ENCODE results near the gene ZNF580.

Gene ZNF580

DNA sequence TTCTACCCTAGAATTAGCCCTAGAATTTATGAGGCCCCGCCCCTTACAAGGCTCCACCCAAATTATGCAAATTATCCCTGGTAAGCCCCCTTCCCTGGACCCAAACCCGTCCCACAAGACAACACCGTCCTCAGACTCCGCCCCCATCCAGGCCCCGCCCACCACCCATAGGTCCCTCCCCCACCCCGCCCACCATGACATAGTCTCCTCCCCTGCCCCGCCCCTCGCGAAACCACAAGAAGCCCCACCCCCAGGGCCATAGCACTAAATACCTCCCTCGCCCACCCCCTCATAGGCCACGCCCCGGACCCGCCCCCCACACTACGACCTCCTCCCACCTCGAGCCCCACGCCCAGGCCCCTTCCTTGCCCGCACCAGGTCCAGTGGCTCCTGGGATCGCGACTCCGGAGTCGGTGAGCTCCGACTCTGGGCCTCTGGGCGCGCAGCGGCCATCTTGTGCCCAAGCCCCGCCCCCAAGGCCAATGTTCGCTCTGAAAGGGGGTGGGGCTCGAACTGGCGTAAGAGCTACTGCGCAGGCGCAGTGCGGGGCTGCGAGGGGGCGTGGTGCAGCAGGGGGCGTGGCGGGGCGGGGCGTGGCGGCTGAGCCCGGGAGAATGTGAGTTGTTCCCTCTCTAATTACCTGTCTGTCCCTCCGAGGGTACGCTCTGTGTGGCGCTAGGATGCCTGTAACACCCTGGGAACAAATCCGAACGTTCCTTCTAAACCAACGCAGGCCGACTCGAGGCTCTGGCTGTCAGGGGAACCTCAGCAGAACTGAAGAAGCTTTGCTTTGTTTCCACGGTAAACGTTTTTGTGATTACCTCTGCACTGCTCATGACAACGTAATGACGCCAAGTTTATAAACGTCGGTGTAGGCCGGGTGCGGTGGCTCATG, 16.4 kb upstream of the ZNF580 start, which contains the start of gene ZNF784:
Gene ZNF784, minus strand, starts transcription at position 458 of the 895 bp plus-strand sequence. Its CDS starts 5 bp downstream, at position 453.
- peak; percentile 46 to 94 (median 91) for DNase-seq

DNA sequence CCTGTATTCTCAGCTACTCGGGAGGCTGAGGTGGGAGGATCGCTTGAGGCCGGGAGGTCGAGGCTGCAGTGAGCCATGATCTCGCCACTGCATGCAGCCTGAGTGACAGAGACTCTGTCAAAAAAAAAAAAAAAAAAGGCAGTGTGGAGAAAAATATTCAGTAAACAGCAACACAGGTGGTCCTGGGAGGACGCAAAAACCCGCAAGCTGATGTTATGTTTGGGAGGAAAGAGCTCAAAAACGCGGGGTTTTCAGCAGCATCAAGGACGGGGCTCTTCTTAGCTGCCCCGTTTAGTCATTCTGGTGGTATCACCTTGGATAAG, 15.8 kb upstream of the ZNF580 start:
- DNase-seq: no peak

DNA sequence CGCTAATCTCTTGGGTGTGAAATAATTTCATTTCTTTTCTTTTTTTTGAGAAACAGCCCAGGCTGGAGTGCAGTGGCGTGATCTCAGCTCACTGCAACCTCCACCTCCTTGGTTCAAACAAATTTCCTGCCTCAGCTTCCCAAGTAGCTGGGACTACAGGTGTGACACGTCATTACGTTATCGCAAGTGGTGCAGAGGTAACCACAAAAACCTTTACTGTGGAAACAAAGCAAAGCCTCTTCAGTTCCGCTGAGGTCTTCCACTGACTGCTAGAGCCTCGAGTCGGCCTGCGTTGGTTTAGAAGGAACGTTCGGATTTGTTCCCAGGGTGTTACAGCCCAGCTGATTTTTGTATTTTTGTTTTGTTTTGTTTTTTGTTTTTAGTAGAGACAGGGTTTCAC, 14.5 kb upstream of the ZNF580 start:
- DNase-seq: no peak

DNA sequence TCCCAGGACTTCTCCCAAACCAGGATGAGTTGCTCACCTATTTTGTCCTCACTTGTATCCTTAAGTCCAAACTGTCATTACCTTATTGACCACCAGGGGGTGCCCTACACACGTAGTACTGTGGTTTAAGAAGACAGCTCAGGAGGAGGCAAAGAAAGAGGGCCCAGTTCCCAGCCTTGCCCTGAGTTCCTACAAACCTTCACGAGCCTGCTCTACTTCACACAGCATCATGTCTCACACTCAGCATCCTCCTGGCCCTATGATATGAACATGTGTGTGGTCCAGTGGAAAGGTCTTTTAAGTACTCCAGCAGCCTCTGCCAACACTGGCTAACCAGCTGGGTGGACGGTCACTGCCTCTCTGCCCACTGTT, 8.4 kb upstream of the ZNF580 start:
- peak in 13 of 14 donors; percentile 5 to 80 (median 66) for DNase-seq

DNA sequence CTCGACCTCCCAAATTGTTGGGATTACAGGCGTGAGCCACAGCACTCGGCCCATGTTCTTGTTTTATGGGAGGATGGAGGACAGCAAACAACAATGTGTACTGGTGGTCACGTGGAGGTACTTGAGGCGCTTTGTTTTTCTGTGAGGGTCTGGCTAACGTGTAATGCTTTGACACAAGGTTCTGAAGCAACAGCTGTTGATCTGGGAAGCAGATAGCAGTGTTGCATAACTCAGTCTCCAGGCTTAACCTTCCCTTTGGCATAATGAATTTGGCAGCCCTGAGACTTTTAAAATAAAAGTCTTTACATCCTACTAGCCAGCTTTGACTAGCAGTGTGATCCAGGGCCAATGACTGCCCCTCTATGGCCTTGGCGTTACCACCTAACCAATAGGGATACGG, 6.9 kb upstream of the ZNF580 start:
- no peak for DNase-seq

DNA sequence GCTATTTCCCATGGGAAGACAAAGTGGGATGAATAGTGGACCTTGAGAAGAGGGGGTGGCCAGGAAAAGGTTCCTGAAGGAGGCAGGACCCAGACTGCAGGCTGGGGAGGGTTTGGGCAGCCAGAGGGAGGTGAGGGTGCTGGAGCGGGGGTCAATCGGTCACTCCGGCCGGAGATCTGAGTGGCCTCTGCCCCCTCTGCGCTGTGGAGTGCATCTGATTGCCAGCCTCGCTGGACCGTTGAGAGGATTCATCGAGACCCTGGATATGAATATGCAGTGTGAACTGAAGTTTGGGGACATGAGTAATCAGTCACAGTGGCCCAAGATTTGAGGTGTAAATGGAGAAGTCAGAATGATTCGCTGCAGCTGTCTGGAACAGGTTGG, 5.5 kb upstream of the ZNF580 start:
- DNase-seq: no peak

DNA sequence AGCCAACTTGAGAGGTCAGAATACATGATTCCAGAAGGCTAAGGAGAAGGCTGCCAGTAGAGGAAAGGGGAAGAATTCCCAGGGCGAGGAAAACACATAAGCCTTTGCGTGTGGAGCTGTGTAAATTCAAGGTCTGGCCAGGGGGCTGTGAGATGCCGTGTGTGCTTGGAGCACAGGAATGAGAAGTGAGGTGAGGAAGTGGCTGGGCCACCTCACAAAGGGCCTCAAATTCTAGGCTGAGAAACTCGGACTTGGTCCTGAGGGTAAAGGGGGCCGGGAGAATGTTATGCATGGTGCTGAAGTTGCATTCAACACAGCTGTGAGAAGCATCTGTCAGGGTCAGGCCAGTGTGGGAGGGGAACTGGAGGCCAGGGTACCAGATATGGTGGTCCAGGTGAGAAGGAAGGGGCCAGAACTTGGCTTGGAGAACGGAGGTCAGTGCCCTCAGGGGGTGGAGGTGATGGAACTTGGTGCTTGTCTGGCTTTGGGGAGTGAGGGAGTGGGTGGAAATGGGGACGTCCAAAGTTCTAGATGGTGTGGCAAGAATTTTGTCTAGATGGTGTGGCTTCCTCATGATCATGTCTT, 4.9 kb upstream of the ZNF580 start:
- DNase-seq: no peak

DNA sequence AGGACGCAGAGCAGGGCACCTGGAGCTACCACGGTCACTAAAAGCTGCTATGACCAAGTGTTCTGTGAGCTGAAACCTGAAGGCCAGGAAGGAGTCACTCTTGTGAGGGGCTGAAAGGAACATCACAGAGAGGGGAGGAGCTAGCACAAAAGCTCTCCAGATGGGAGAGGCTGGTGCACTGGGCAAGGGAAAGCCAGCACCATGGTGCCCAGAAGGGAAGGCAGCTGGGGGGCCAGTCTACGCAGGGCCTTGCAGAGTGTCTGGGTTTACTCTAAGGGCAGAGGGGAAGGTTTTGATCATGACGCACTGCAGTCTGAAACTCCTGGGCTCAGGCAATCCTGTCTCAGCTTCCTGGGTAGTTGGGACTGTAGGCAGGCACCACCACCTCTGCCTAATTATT, 4.1 kb upstream of the ZNF580 start:
- no peak for DNase-seq

DNA sequence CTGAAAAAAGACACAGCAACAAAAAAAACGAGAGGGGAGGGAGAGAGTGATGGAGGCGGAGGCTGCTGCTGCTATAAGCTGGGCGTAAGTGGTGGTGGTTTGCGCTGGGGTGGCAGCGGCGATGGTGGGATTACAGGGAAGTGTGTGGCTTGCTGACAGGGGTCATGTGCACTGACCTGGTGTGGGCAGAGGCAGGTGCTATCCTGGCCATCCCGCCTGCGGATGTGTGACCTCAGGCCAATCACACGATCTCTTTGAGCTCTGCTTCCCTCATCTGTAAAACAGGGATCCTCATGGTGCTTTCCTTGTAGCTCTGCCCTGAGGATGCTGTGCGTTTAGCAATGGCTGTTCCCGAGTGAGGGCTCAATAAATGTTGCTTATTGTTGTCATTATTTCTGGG, 3.3 kb upstream of the ZNF580 start:
- no peak for DNase-seq

DNA sequence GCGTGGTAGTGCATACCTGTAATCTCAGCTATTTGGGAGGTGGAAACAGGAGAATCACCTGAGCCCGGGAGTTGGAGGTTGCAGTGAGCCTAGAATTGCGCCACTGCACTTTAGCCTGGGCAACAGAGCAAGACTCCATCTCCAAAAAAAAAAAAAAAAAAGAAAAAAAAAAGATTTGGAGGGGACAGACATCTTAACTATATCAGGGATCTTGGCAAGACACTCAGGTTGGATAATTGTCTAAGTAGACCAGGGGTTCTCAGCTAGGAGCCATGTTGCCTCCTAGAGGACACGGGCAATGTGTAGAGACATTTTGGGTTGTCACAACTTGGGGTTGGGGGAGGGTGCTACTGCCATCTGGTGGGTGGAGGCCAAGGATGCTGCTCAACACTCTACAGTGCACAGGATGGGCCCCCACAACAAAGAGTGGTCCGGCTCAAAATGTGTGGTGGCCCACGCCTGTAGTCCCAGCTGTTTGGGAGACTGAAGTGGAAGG, 1.9 kb upstream of the ZNF580 start:
- no peak for DNase-seq

DNA sequence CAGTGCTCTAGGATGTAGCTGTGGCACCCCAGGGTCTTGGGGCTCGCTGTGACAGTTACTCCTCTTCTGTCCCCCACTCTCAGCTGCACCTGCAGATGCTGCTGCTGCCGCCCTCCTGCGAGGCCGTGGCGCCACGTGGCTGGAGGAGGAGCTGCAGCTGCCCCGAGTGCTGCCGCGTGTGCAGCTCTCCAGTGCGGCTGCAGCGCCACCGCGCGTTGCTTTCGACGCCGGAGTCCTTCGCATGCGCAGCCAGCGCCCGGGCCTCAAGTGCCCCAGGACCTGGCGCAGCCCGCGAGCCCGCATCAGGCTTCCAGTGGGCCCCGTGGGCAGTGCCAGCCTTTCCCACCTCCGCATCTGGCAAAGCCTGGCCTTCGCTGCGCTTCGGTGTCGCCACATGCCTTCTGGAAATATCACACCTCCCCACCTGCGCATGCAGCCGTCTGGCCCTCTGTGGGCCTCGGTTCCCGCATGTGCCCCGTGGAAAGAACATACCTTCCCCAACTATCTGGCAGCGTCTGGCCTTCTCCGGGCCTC, 692 bp upstream of the ZNF580 start:
- DNase-seq: peak in 10 of 14 donors; percentile 19 to 62 (median 50)

DNA sequence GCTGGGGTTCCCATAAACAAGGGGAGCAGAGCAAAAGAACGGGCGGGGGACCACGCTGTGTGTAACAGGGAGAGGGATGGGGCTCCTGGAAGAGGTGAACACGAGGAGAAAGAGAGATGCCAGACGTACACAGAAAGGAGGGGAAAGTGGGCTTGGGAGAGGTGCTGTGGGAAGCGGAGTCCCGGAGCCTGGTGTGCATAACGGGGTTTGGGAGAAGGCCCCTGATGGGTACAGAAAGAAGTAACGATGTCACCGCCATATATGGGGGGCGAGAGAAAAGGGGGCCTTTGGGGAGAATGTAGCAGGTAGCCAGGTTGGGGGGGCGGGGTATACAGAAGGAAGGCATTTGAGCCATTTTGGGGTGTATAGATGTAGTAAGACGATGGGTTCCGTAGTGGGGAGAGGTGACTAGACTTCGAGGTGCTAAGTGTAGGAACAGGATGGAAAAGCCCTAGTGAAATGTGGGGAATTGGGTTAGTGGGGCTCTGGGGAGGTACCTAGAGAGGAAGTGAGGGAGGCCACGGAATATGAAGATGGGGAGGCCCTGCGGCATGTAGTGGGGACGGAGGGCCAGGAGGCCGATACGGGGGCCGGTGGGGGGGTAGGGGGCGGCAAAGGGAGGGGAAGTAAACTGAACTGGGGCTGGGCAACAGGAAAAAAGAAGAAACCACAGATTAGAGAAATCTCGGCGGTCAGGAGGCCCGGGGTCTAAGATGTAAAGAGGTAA, 787 bp downstream of the ZNF580 start:
- peak in 2 of 14 donors; percentile 52 to 65 for DNase-seq

DNA sequence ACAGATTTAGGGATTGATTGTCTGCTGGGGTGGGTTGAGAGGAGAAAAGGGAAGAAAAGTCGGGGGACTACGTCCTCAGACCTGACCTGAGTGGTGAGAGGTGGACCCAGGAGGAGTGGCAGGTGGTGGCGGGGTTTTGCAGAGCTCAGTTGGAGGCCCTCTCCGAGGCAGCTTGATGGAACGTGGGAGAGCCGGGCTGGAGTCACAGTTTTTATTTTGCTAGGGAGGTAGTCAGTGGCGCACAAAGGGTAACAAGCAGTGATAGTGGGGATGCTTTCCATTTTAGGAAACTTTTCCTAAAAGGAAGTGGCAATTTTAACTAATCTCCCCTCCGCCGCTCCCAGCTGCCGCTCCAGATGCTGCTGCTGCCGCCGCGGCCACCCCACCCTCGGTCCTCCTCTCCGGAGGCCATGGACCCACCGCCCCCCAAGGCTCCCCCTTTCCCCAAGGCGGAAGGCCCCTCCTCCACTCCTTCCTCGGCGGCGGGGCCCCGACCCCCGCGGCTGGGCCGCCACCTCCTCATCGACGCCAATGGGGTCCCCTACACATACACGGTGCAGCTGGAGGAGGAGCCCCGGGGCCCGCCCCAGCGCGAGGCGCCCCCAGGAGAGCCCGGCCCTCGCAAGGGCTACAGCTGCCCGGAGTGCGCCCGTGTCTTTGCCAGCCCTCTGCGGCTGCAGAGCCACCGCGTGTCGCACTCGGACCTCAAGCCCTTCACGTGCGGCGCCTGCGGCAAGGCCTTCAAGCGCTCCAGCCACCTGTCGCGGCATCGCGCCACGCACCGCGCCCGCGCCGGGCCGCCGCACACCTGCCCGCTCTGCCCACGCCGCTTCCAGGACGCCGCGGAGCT, 1.6 kb downstream of the ZNF580 start:
- peak in 2 of 14 donors; percentile 26 to 30 for DNase-seq

DNA sequence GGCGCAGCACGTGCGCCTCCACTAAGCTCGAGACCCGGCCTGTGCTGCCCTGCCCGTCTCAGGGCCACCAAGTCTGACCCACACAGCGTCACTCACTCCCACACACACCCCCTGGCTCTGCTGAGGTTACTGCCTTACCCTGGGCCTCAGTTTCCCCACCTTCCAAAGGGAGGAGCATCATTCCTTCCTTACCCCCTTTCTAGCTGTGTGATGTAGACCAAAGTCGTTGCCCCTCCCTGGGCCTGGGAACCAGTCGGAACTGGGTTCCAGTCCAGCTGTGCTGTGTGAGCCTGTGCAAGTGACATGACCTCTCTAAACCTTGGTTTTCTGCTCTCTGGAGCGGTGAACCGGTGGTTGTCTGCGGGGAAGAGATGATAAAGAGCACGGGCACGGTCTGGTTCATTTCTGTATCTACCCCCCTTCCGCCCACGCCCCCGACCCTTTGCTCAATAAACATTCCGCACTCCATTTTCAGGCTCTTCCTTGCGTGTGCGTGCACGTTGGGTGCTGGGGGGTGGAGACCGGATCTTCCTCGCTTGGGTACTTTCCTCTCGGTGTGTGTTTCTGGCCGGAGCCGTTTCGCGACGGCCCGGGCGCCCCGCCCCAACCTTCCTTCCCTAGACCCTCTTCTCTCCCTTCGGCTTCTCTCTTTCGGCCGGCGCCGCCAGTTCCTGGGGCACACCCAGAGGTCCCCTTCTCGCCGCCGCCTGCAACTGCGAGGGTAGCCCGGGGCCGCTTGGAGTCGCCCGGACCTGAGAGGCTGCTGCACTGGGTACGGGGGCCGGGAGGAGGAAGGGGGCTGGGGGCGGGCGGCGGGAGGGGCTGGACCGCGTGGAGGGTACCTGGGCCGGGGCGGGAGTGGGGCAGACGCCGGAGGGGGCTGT, 2.4 kb downstream of the ZNF580 start, which contains the start of gene ZNF581:
Gene ZNF581, plus strand, starts transcription at position 647 of the 884 bp plus-strand sequence. CDS start 923 bp downstream, outside the sequence.
- peak in 13 of 14 donors; percentile 18 to 78 (median 56) for DNase-seq

DNA sequence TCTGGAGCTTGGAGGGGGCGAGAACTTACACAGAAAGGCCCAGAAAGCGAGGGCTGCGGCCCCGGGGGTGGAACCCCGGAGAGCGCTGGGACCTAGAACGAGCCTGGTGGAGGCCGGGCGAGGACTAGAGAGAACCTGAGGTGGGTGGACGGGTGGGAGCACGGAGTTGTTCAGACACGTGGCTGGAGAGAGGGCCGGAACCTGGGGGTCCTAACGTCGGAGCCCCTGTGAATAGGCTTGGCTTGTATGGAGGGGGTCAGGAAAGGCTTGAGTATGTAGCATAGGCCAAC, 3.0 kb downstream of the ZNF580 start:
- DNase-seq: no peak

DNA sequence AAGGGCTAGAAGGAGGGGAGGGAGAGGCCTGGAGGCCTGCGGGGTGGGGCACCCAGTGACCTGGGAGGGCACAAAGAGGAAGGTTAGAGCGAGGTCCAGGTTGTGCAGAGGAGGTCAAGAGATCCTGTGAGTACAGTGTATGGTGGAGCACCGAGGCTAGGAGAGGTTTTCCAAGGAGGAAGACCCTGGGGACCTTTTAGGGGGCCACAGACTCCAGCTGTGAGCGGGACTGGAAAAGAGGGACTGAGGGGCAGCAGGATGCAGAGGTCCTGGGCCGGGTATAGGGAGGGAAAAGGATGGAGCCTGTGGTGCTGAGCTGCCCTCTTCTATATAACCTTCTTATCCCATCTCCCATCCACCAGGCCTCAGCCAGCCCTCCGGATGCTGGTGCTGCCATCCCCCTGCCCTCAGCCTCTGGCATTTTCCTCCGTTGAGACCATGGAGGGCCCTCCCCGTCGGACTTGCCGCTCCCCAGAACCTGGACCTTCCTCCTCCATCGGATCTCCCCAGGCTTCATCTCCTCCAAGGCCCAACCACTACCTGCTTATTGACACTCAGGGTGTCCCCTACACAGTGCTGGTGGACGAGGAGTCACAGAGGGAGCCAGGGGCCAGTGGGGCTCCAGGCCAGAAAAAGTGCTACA, 3.5 kb downstream of the ZNF580 start:
- no peak for DNase-seq

DNA sequence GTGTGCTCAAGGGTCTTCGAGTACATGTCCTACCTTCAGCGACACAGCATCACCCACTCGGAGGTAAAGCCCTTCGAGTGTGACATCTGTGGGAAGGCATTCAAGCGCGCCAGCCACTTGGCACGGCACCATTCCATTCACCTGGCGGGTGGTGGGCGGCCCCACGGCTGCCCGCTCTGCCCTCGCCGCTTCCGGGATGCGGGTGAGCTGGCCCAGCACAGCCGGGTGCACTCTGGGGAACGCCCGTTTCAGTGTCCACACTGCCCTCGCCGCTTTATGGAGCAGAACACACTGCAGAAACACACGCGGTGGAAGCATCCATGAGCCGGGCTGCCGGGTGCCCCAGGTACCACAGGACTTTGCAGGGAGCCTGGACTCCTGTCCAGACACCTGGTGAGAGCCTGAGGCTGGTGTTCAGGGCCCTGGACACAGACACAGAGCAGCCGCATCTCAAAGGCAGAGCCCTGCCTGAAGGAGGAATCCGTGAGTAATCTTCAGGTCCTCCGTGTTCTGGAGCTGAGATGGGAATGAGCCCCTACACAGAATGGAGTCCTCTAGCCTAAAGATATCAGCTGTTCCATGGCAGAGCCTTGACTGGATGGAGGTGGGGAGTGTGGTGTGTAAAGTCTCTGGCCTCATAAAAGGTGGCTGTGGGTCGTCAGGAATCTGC, 4.2 kb downstream of the ZNF580 start:
- DNase-seq: no peak

DNA sequence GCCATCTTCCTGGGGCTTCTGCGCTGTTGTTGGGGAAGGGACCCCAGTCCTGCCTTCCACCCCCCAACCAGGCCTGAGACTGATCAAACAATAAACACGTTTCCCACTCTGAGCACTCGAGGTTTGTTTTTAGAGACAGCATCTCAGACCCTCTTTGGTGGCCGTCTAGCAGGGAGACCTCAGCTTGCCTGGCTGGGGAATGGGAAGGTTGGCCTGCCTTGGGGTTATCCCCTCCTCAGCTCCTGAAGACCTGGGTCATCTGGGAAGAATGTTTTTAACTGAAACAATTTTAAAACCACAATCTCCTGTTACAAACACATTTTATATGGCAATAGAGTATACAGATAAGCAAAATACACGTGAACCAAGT, 4.7 kb downstream of the ZNF580 start:
- no peak for DNase-seq

DNA sequence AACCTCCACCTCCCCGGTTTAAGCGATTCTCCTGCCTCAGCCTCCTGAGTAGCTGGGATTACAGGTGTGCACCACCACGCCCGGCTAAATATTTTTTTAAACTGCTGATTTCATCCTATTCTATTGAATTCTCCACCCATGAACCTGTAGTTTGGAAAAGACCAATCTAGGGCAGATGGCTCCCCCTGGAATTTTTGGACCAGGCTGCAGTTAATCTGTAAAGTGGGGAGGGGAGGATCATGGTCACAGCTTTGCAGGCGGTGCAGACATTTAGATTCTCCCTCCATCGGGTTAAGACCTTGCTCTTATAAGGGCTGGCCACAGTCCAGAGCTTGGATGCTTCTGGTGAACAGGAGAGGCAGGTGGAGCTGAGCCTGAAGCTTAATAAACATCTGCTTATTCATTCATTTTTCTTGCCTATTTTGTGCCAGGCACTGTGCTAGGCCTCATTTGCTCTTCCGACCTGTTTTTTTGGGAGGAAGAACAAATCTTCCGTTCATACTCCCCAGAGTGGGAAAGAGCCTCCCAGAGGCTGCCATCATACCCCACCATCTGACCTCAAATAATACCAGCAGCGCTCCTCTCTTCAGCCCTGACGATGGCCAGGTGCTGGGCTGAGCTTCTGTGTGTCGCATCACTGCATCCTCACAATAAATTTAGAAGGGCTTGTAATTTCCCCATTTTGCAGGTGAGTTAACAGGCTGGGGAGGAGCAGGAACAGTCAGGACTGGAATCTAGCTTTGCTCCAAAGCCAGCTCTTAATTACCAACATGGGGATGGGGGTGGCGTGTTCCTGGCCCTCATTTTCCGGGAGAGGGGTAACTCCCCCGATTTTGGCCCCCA, 6.3 kb downstream of the ZNF580 start:
- DNase-seq: peak in 1 of 14 donors; percentile 41
